Mesenchymal stem cell (in vitro differentiated cells and primary cell): ENCODE data around the gene SMURF1.

Experiments used
- DNase-seq: peaks from one replicate; pipeline ENCODE4 v3.0.0-alpha.2; 2013
- H2AFZ ChIP-seq: one replicate; pipeline ENCODE4 v1.6.1; 2013; ENCODE audit warnings: low read depth, mild to moderate bottlenecking, control low read depth, inconsistent platforms, low read length, moderate library complexity
- H2AK5ac ChIP-seq: 2 replicates; pipeline ENCODE4 v1.6.1; 2013; ENCODE audit warnings: low read length, moderate library complexity, mild to moderate bottlenecking, inconsistent platforms; ENCODE audit not compliant: severe bottlenecking
- H2BK120ac ChIP-seq: one replicate; pipeline ENCODE4 v1.6.1; 2013; ENCODE audit warnings: low read depth, mild to moderate bottlenecking, inconsistent platforms, low read length, moderate library complexity
- H2BK12ac ChIP-seq, 2 experiments: one replicate each; pipeline ENCODE4 v1.6.1; 2013; ENCODE audit warnings: inconsistent platforms in 2 of 2, low read length in 2 of 2, mild to moderate bottlenecking in 2 of 2, moderate library complexity in 2 of 2, control low read depth in 1 of 2
- H2BK15ac ChIP-seq: one replicate; pipeline ENCODE4 v1.6.1; 2013; ENCODE audit warnings: mild to moderate bottlenecking, low read depth, inconsistent platforms; ENCODE audit not compliant: poor library complexity, severe bottlenecking
- H2BK5ac ChIP-seq: 2 replicates; pipeline ENCODE4 v1.6.1; 2013; ENCODE audit warnings: low read depth, mild to moderate bottlenecking, low read length, control low read depth, inconsistent platforms; ENCODE audit not compliant: poor library complexity, severe bottlenecking
- H3K14ac ChIP-seq, 2 experiments: one replicate each; pipeline ENCODE4 v1.6.1; 2013; ENCODE audit warnings: inconsistent platforms in 2 of 2, low read length in 2 of 2, control low read depth in 1 of 2, mild to moderate bottlenecking in 1 of 2, moderate library complexity in 1 of 2
- H3K18ac ChIP-seq, 2 experiments: one replicate each; pipeline ENCODE4 v1.6.1; 2013; ENCODE audit warnings: inconsistent platforms in 2 of 2, low read length in 2 of 2, control low read depth in 1 of 2, low read depth in 1 of 2, mild to moderate bottlenecking in 1 of 2
- H3K23ac ChIP-seq, 2 experiments: one replicate each; pipeline ENCODE4 v1.6.1; 2013; ENCODE audit warnings: inconsistent platforms in 2 of 2, low read length in 2 of 2, mild to moderate bottlenecking in 2 of 2, moderate library complexity in 2 of 2, control low read depth in 1 of 2
- H3K27ac ChIP-seq: 2 replicates; pipeline ENCODE4 v1.5.1; 2013; ENCODE audit warnings: mild to moderate bottlenecking, moderate library complexity, low read length, control low read depth, inconsistent platforms; ENCODE audit not compliant: poor library complexity, severe bottlenecking
- H3K27me3 ChIP-seq, 2 experiments: 2 replicates each; pipeline versions ENCODE4 v1.6.1 to v1.7.0; 2013; ENCODE audit warnings: low read length in 2 of 2, mild to moderate bottlenecking in 2 of 2, moderate library complexity in 2 of 2, control low read depth in 1 of 2, inconsistent platforms in 1 of 2; ENCODE audit not compliant: control insufficient read depth in 1 of 2, insufficient read depth in 1 of 2
- H3K36me3 ChIP-seq, 2 experiments: 2 replicates each; pipeline versions ENCODE4 v1.6.1 to v1.7.0; 2013; ENCODE audit warnings: low read length in 2 of 2, control low read depth in 1 of 2, inconsistent platforms in 1 of 2, low read depth in 1 of 2, mild to moderate bottlenecking in 1 of 2; ENCODE audit not compliant: insufficient read depth in 2 of 2, control insufficient read depth in 1 of 2
- H3K4ac ChIP-seq, 2 experiments: one replicate each; pipeline ENCODE4 v1.6.1; 2013; ENCODE audit warnings: inconsistent platforms in 2 of 2, low read length in 2 of 2, mild to moderate bottlenecking in 2 of 2, moderate library complexity in 2 of 2, control low read depth in 1 of 2, low read depth in 1 of 2
- H3K4me1 ChIP-seq: 2 replicates; pipeline ENCODE4 v1.6.1; 2013; ENCODE audit warnings: low read depth, low read length, control low read depth; ENCODE audit not compliant: control insufficient read depth, insufficient read depth
- H3K4me2 ChIP-seq: 2 replicates; pipeline ENCODE4 v1.6.1; 2013; ENCODE audit warnings: low read length, mild to moderate bottlenecking, inconsistent platforms; ENCODE audit not compliant: poor library complexity, severe bottlenecking
- H3K4me3 ChIP-seq, 2 experiments: 2 replicates each; pipeline versions ENCODE4 v1.5.1 to v1.7.0; 2013; ENCODE audit warnings: low read length in 2 of 2, mild to moderate bottlenecking in 2 of 2, control low read depth in 1 of 2, low read depth in 1 of 2; ENCODE audit not compliant: insufficient read depth in 1 of 2
- H3K79me1 ChIP-seq: replicated peaks from 2 replicates; pipeline ENCODE4 v1.6.1; 2013; ENCODE audit warnings: mild to moderate bottlenecking, control low read depth, low read length, inconsistent platforms; ENCODE audit not compliant: poor library complexity, severe bottlenecking
- H3K9ac ChIP-seq: 2 replicates; pipeline ENCODE4 v1.7.0; 2013; ENCODE audit warnings: mild to moderate bottlenecking, low read length, moderate library complexity
- H3K9me3 ChIP-seq: 2 replicates; pipeline ENCODE4 v1.7.0; 2013; ENCODE audit warnings: mild to moderate bottlenecking, low read length; ENCODE audit not compliant: control insufficient read depth
- H4K8ac ChIP-seq: one replicate; pipeline ENCODE4 v1.6.1; 2013; ENCODE audit warnings: inconsistent platforms, mild to moderate bottlenecking, low read length, moderate library complexity
- H4K91ac ChIP-seq: one replicate; pipeline ENCODE4 v1.6.1; 2013; ENCODE audit warnings: mild to moderate bottlenecking, low read length, inconsistent platforms
- WGBS: methylation state at CpG from one replicate; pipeline ENCODE4 v1.1.7; 2013; ENCODE audit warnings: mixed read lengths; 5-methylcytosine and 5-hydroxymethylcytosine counted together

SMURF1 gene

GRCh38 chr7:99116144-99116543, 27.8 kb downstream of the SMURF1 start:
- no peak overlapping the region for H3K18ac ChIP-seq
- no peak overlapping the region for H3K23ac ChIP-seq
- H3K27me3 ChIP-seq = no peaks in the 10 kb centered on the region
- no peak overlapping the region for H2AFZ ChIP-seq
- H2AK5ac ChIP-seq = no peak overlapping the region
- no peak overlapping the region for H2BK120ac ChIP-seq
- peaks cover 2% of the 10 kb centered on the region for H3K79me1 ChIP-seq
- H3K4me2 ChIP-seq = no peak overlapping the region
- H3K14ac ChIP-seq = no peak overlapping the region
- no peaks in the 10 kb centered on the region for H3K4me1 ChIP-seq
- no peak overlapping the region for H3K4me3 ChIP-seq
- no peak overlapping the region for H2BK15ac ChIP-seq
- H3K27ac ChIP-seq = no peak overlapping the region
- no peak overlapping the region for H3K9ac ChIP-seq
- no peak overlapping the region for H4K91ac ChIP-seq
- no peak overlapping the region for H2BK12ac ChIP-seq
- no peaks in the 10 kb centered on the region for H3K9me3 ChIP-seq
- 100% methylated on average over 1 of the region's 1 CpG for WGBS
- peaks cover 4 to 14% of the 10 kb centered on the region in 2 experiments for H3K36me3 ChIP-seq
- H3K4ac ChIP-seq = no peak overlapping the region
- H2BK5ac ChIP-seq = no peak overlapping the region
- no peak for DNase-seq
- no peak overlapping the region for H4K8ac ChIP-seq

GRCh38 chr7:99115379-99115778, 28.5 kb downstream of the SMURF1 start:
- no peak overlapping the region for H3K4ac ChIP-seq
- no CpG with 5 or more reads among the region's 1 CpG for WGBS
- H2BK120ac ChIP-seq = no peak overlapping the region

GRCh38 chr7:99112979-99113378, 30.9 kb downstream of the SMURF1 start:
- no peak overlapping the region for H2BK5ac ChIP-seq
- H3K4ac ChIP-seq = no peak overlapping the region
- H2BK120ac ChIP-seq = no peak overlapping the region
- H3K9me3 ChIP-seq = no peaks in the 10 kb centered on the region
- no peak overlapping the region for H2AK5ac ChIP-seq
- H3K27ac ChIP-seq = no peak overlapping the region
- H3K4me3 ChIP-seq = no peak overlapping the region
- H3K9ac ChIP-seq = no peak overlapping the region
- H4K8ac ChIP-seq = no peak overlapping the region
- no peak overlapping the region for H3K23ac ChIP-seq
- no peak overlapping the region for H2BK12ac ChIP-seq
- WGBS = no CpG with 5 or more reads among the region's 1 CpG
- no peak overlapping the region for H3K14ac ChIP-seq
- H3K4me2 ChIP-seq = no peak overlapping the region
- no peak overlapping the region for H3K18ac ChIP-seq
- H3K4me1 ChIP-seq = peaks cover 8% of the 10 kb centered on the region
- H2AFZ ChIP-seq = no peak overlapping the region
- H3K27me3 ChIP-seq = no peaks in the 10 kb centered on the region
- H2BK15ac ChIP-seq = no peak overlapping the region
- DNase-seq = no peak
- peaks cover 0 to 8% of the 10 kb centered on the region in 2 experiments for H3K36me3 ChIP-seq
- H4K91ac ChIP-seq = no peak overlapping the region
- no peaks in the 10 kb centered on the region for H3K79me1 ChIP-seq

More at GRCh38 chr7:99115379-99115778, 28.5 kb downstream of the SMURF1 start:
- Histone ChIP-seq H3K4me1 (no peaks in the 10 kb centered on the region), H2BK5ac (no peak overlapping the region), H3K4me2 (no peak overlapping the region), H3K9ac (no peak overlapping the region), H2AFZ (no peak overlapping the region), H3K9me3 (no peaks in the 10 kb centered on the region), H4K8ac (no peak overlapping the region), H3K27ac (no peak overlapping the region), H3K4me3 (no peak overlapping the region), H2AK5ac (no peak overlapping the region), H4K91ac (no peak overlapping the region), H2BK12ac (no peak overlapping the region), H3K27me3 (no peaks in the 10 kb centered on the region), H3K23ac (no peak overlapping the region), H3K79me1 (peaks cover 2% of the 10 kb centered on the region), H3K14ac (no peak overlapping the region), H3K36me3 (peaks cover 4 to 14% of the 10 kb centered on the region in 2 experiments), H3K18ac (no peak overlapping the region), H2BK15ac (no peak overlapping the region)
- DNase-seq = no peak

- Histone ChIP-seq H3K4me2 (no peak overlapping the region), H3K27me3 (no peaks in the 10 kb centered on the region), H2AK5ac (no peak overlapping the region), H3K18ac (no peak overlapping the region), H3K4me3 (no peak overlapping the region), H3K9me3 (no peaks in the 10 kb centered on the region), H3K4me1 (peaks cover 10% of the 10 kb centered on the region), H2BK12ac (no peak overlapping the region), H3K4ac (no peak overlapping the region), H3K27ac (peak overlapping the region; percentile 22), H4K91ac (no peak overlapping the region), H2BK120ac (no peak overlapping the region), H2BK15ac (no peak overlapping the region), H3K36me3 (peaks cover 0 to 8% of the 10 kb centered on the region in 2 experiments), H2BK5ac (no peak overlapping the region), H3K14ac (no peak overlapping the region), H4K8ac (no peak overlapping the region), H3K9ac (no peak overlapping the region), H2AFZ (no peak overlapping the region), H3K23ac (no peak overlapping the region), H3K79me1 (no peaks in the 10 kb centered on the region)
- DNase-seq = peak; percentile 71
- 0% methylated on average over 1 of the region's 2 CpGs for WGBS
Measured at GRCh38 chr7:99112097-99112496, 31.8 kb downstream of the SMURF1 start.
